HepG2 (cell line): ENCODE measurements around the gene CCDC86. TPM values are rescaled to one million over a fixed set of nuclear protein-coding genes. Genes with fewer than 3 reads are reported as not detected.
A peak's percentile ranks its signal among the peaks of the same experiment; 100 is the strongest.

ENCODE experiments used
- GABPB1 ChIP-seq: IDR thresholded peaks from 2 replicates; pipeline ENCODE4 v1.6.1; 2016; ENCODE audit warnings: mild to moderate bottlenecking, missing genetic modification reagents, moderate library complexity, missing compliant biosample characterization
- MTF1 ChIP-seq: sonication (generic); formaldehyde crosslinking; IDR thresholded peaks from 2 replicates; pipeline ENCODE4 v1.5.0; 2020; ENCODE audit warnings: missing genetic modification reagents
- SAFB2 ChIP-seq: sonication (generic); formaldehyde crosslinking; IDR thresholded peaks from 2 replicates; pipeline ENCODE4 v1.5.1; 2020; ENCODE audit warnings: missing genetic modification reagents, low read depth, mild to moderate bottlenecking, borderline replicate concordance
- SAP130 ChIP-seq: IDR thresholded peaks from 2 replicates; pipeline ENCODE4 v1.6.1; 2016; ENCODE audit warnings: low read depth
- SRSF4 ChIP-seq: fragments of 200-400 bp; formaldehyde crosslinking; IDR thresholded peaks from one replicate; pipeline ENCODE4 v1.6.1; 2018; ENCODE audit warnings: mild to moderate bottlenecking, low read depth, low read length, moderate library complexity; ENCODE audit not compliant: poor library complexity, severe bottlenecking
- ZFP36 ChIP-seq: fragments of 150-350 bp; IDR thresholded peaks from 2 replicates; pipeline ENCODE4 v1.6.1; 2018; ENCODE audit warnings: borderline replicate concordance, low read length, low read depth; ENCODE audit not compliant: partially characterized antibody
- ZNF12 ChIP-seq: sonication (generic); formaldehyde crosslinking; IDR thresholded peaks from 2 replicates; pipeline ENCODE4 v1.5.0; 2020; ENCODE audit warnings: missing genetic modification reagents
- ZNF232 ChIP-seq: sonication (generic); formaldehyde crosslinking; IDR thresholded peaks from 2 replicates; pipeline ENCODE4 v1.4.0; 2020; ENCODE audit warnings: missing genetic modification reagents, borderline replicate concordance
- ZNF337 ChIP-seq: sonication (generic); formaldehyde crosslinking; IDR thresholded peaks from 2 replicates; pipeline ENCODE4 v1.5.1; 2020; ENCODE audit warnings: missing genetic modification reagents, low read depth, mild to moderate bottlenecking, borderline replicate concordance
- ZNF660 ChIP-seq: sonication (generic); formaldehyde crosslinking; IDR thresholded peaks from 2 replicates; pipeline ENCODE4 v1.5.1; 2020; ENCODE audit warnings: mild to moderate bottlenecking, low read depth, missing genetic modification reagents, borderline replicate concordance
- polyA plus RNA-seq, 8 experiments: library from polyadenylated mRNA; depleted of rRNA in 3 of 8; stranded (reverse) in 7 of 8; unstranded in 1 of 8; fragments of >200 nt; fragmentation: Illumina TruSeq in 4 of 8; extraction: Trizol in 4 of 8; gene quantifications; 2 replicates each; pipeline versions ENCODE4 v1.2.1 to v1.2.3, GENCODE V29; 2011 to 2016; ENCODE audit warnings: low read depth in 4 of 8, missing spikeins in 1 of 8, mixed read lengths in 1 of 8; ENCODE audit not compliant: insufficient read depth in 1 of 8
- total RNA-seq, 5 experiments: library from RNA; depleted of rRNA; stranded (reverse); fragments of >200 nt; fragmentation: Illumina TruSeq; extraction: Trizol; gene quantifications; 2 replicates each; pipeline ENCODE4 v1.2.3, GENCODE V29; 2016; ENCODE audit warnings: low read depth in 1 of 5
- TF ChIP-seq, protein P1 (sequence below): sonication (generic); formaldehyde crosslinking; IDR thresholded peaks from 2 replicates; pipeline ENCODE4 v1.5.0; 2020; ENCODE audit warnings: mild to moderate bottlenecking, missing genetic modification reagents, borderline replicate concordance
- TF ChIP-seq, protein P2 (sequence below): sonication (generic); formaldehyde crosslinking; IDR thresholded peaks from 2 replicates; pipeline ENCODE4 v1.4.0; 2020; ENCODE audit warnings: missing genetic modification reagents
- TF ChIP-seq, protein P3 (sequence below): sonication (generic); formaldehyde crosslinking; IDR thresholded peaks from 2 replicates; pipeline ENCODE4 v1.4.0; 2020; ENCODE audit warnings: missing genetic modification reagents, mild to moderate bottlenecking, borderline replicate concordance
- TF ChIP-seq, protein P4 (sequence below): sonication (generic); formaldehyde crosslinking; IDR thresholded peaks from 2 replicates; pipeline ENCODE4 v1.8.1; 2022; ENCODE audit warnings: low read depth, mild to moderate bottlenecking, missing genetic modification reagents

Gene CCDC86
- total and polyA plus RNA-seq, 2 of the 13 experiments (the other 11 are each of a cell fraction or from before 2014, with no cell fraction given) = 33.8 to 37.6 TPM

DNA sequence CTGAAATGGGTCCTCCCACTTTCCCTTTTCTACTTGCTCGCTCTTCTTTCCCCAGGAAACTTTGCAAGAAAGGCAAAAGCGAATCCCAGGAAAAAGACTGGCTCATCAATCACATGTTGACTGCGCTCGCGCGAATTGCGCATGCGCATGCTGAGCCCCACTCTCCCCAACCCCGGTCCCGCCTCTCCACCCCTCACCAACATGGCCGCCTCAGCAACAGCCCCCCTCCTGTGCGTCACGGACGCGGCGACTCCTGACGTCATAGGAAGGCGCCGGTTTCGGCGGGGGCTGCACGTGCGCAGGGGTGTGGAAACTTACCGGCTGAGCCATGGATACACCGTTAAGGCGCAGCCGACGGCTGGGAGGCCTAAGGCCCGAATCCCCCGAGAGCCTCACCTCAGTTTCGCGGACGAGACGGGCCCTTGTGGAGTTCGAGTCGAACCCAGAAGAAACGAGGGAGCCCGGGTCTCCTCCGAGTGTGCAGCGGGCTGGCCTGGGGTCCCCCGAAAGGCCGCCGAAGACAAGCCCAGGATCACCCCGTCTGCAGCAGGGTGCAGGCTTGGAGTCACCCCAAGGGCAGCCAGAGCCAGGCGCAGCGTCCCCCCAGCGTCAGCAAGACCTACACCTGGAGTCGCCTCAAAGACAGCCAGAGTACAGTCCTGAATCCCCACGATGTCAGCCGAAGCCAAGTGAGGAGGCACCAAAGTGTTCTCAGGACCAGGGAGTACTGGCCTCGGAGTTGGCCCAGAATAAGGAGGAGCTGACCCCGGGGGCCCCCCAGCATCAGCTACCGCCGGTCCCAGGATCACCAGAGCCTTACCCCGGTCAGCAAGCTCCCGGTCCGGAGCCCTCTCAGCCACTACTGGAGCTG lies at the start of gene CCDC86 (continued):
- TF ChIP-seq, protein P1, sequence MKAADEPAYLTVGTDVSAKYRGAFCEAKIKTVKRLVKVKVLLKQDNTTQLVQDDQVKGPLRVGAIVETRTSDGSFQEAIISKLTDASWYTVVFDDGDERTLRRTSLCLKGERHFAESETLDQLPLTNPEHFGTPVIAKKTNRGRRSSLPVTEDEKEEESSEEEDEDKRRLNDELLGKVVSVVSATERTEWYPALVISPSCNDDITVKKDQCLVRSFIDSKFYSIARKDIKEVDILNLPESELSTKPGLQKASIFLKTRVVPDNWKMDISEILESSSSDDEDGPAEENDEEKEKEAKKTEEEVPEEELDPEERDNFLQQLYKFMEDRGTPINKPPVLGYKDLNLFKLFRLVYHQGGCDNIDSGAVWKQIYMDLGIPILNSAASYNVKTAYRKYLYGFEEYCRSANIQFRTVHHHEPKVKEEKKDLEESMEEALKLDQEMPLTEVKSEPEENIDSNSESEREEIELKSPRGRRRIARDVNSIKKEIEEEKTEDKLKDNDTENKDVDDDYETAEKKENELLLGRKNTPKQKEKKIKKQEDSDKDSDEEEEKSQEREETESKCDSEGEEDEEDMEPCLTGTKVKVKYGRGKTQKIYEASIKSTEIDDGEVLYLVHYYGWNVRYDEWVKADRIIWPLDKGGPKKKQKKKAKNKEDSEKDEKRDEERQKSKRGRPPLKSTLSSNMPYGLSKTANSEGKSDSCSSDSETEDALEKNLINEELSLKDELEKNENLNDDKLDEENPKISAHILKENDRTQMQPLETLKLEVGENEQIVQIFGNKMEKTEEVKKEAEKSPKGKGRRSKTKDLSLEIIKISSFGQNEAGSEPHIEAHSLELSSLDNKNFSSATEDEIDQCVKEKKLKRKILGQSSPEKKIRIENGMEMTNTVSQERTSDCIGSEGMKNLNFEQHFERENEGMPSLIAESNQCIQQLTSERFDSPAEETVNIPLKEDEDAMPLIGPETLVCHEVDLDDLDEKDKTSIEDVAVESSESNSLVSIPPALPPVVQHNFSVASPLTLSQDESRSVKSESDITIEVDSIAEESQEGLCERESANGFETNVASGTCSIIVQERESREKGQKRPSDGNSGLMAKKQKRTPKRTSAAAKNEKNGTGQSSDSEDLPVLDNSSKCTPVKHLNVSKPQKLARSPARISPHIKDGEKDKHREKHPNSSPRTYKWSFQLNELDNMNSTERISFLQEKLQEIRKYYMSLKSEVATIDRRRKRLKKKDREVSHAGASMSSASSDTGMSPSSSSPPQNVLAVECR (CRISPR knock-in tag) = peak; percentile 100
- TF ChIP-seq ZNF12 (CRISPR knock-in tag) = peak; percentile 12; the same call in 1 of the 2 replicates
- TF ChIP-seq, protein P2, sequence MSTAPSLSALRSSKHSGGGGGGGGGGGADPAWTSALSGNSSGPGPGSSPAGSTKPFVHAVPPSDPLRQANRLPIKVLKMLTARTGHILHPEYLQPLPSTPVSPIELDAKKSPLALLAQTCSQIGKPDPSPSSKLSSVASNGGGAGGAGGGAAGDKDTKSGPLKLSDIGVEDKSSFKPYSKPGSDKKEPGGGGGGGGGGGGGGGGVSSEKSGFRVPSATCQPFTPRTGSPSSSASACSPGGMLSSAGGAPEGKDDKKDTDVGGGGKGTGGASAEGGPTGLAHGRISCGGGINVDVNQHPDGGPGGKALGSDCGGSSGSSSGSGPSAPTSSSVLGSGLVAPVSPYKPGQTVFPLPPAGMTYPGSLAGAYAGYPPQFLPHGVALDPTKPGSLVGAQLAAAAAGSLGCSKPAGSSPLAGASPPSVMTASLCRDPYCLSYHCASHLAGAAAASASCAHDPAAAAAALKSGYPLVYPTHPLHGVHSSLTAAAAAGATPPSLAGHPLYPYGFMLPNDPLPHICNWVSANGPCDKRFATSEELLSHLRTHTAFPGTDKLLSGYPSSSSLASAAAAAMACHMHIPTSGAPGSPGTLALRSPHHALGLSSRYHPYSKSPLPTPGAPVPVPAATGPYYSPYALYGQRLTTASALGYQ (CRISPR knock-in tag) = 0 out of 2 replicates have a peak, but pooled peaks have one; percentile 53
- TF ChIP-seq SAP130 (CRISPR knock-in tag) = peak; percentile 100
- TF ChIP-seq, protein P3, sequence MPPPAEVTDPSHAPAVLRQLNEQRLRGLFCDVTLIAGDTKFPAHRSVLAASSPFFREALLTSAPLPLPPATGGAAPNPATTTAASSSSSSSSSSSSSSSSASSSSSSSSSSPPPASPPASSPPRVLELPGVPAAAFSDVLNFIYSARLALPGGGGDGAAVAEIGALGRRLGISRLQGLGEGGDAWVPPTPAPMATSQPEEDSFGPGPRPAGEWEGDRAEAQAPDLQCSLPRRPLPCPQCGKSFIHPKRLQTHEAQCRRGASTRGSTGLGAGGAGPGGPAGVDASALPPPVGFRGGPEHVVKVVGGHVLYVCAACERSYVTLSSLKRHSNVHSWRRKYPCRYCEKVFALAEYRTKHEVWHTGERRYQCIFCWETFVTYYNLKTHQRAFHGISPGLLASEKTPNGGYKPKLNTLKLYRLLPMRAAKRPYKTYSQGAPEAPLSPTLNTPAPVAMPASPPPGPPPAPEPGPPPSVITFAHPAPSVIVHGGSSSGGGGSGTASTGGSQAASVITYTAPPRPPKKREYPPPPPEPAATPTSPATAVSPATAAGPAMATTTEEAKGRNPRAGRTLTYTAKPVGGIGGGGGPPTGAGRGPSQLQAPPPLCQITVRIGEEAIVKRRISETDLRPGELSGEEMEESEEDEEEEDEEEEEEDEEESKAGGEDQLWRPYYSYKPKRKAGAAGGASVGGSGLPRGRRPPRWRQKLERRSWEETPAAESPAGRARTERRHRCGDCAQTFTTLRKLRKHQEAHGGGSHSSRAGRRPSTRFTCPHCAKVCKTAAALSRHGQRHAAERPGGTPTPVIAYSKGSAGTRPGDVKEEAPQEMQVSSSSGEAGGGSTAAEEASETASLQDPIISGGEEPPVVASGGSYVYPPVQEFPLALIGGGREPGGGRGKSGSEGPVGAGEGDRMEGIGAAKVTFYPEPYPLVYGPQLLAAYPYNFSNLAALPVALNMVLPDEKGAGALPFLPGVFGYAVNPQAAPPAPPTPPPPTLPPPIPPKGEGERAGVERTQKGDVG = peak; percentile 65; the same call in 1 of the 2 replicates
- no peak for TF ChIP-seq SAFB2 (CRISPR knock-in tag)
- peak; percentile 78; the same call in 1 of the 2 replicates for TF ChIP-seq MTF1 (CRISPR knock-in tag)
- no peak for TF ChIP-seq ZFP36
- peak; percentile 92 for TF ChIP-seq GABPB1
- TF ChIP-seq ZNF337 (CRISPR knock-in tag) = 0 out of 2 replicates have a peak, but pooled peaks have one; percentile 69
- no peak for TF ChIP-seq SRSF4
- no peak for TF ChIP-seq ZNF660 (CRISPR knock-in tag)
- TF ChIP-seq, protein P4, sequence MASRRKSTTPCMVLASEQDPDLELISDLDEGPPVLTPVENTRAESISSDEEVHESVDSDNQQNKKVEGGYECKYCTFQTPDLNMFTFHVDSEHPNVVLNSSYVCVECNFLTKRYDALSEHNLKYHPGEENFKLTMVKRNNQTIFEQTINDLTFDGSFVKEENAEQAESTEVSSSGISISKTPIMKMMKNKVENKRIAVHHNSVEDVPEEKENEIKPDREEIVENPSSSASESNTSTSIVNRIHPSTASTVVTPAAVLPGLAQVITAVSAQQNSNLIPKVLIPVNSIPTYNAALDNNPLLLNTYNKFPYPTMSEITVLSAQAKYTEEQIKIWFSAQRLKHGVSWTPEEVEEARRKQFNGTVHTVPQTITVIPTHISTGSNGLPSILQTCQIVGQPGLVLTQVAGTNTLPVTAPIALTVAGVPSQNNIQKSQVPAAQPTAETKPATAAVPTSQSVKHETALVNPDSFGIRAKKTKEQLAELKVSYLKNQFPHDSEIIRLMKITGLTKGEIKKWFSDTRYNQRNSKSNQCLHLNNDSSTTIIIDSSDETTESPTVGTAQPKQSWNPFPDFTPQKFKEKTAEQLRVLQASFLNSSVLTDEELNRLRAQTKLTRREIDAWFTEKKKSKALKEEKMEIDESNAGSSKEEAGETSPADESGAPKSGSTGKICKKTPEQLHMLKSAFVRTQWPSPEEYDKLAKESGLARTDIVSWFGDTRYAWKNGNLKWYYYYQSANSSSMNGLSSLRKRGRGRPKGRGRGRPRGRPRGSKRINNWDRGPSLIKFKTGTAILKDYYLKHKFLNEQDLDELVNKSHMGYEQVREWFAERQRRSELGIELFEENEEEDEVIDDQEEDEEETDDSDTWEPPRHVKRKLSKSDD (CRISPR knock-in tag) = peak; percentile 100
- TF ChIP-seq ZNF232 (CRISPR knock-in tag) = peak; percentile 84
